GM13977 (cell line): ENCODE results near the gene DOK5.

Source experiments
- DNase-seq: peaks from one replicate; pipeline ENCODE4 v3.0.0; 2012; ENCODE audit warnings: low spot score
- CTCF ChIP-seq: IDR thresholded peaks from 2 replicates; pipeline ENCODE4 v1.5.1; 2012; ENCODE audit warnings: mild to moderate bottlenecking, control low read depth; ENCODE audit not compliant: insufficient read depth; ENCODE audit errors: extremely low read depth, missing control alignments
- in situ Hi-C: fragments of 300-500 bp; cut with MboI; formaldehyde crosslinking; loops from one replicate; pipeline ENCODE4 v1.12.0; 2022; ENCODE audit warnings: low sequenced_read_pairs, low pct_unique_long_range_greater_than_20kb, mixed read lengths, inconsistent platforms; ENCODE audit not compliant: unreplicated experiment

The DOK5 gene

GRCh38 chr20:54499111-54499510, 23.7 kb downstream of the DOK5 start:
- TF ChIP-seq CTCF, result no peak
- in situ Hi-C loops, result no loop called here
- DNase-seq, result no peak

- TF ChIP-seq CTCF, result no peak
- no peak for DNase-seq
- in situ Hi-C loops, result no loop called here
Observed at GRCh38 chr20:54502179-54502578, 26.8 kb downstream of the DOK5 start.

- in situ Hi-C loops, result no loop called here
- no peak for TF ChIP-seq CTCF
- no peak for DNase-seq
Observed at GRCh38 chr20:54506643-54507042, 31.2 kb downstream of the DOK5 start.

- DNase-seq, result no peak
- no peak for TF ChIP-seq CTCF
- in situ Hi-C loops, result no loop called here
Observed at GRCh38 chr20:54510541-54511129, 35.2 kb downstream of the DOK5 start.

- DNase-seq, result no peak
- no peak for TF ChIP-seq CTCF
- in situ Hi-C loops, result no loop called here
Observed at GRCh38 chr20:54512694-54513093, 37.3 kb downstream of the DOK5 start.

GRCh38 chr20:54514028-54514607, 38.7 kb downstream of the DOK5 start:
- DNase-seq, result no peak
- in situ Hi-C loops, result no loop called here
- TF ChIP-seq CTCF, result no peak
